K562 (cell line): ENCODE results near the gene WDCP. TPM values are rescaled to one million over a fixed set of nuclear protein-coding genes. Genes with fewer than 3 reads are reported as not detected.

Experiments
- BDP1 ChIP-seq: IDR thresholded peaks from 3 replicates; pipeline ENCODE4 v1.6.1; 2011; ENCODE audit not compliant: insufficient read length, insufficient read depth
- BMI1 ChIP-seq: fragments of 150-350 bp; IDR thresholded peaks from 2 replicates; pipeline ENCODE4 v1.6.1; 2014; ENCODE audit warnings: low read length
- CBX1 ChIP-seq: sonication (generic); IDR thresholded peaks from 2 replicates; pipeline ENCODE4 v1.6.1; 2016; ENCODE audit warnings: antibody characterized with exemption, low read depth, mild to moderate bottlenecking
- CEBPG ChIP-seq, 3 experiments: fragments of 200-800 bp in 1 of 3; sonication (Bioruptor generic) in 1 of 3; sonication (generic) in 1 of 3; formaldehyde crosslinking in 1 of 3; IDR thresholded peaks in 2 of 3; conservative IDR thresholded peaks in 1 of 3; 2 replicates each; pipeline versions ENCODE4 v1.6.1 to v1.8.0; 2016 to 2022; ENCODE audit warnings: missing compliant biosample characterization in 2 of 3, missing genetic modification characterization in 2 of 3, mild to moderate bottlenecking in 1 of 3, missing genetic modification reagents in 1 of 3
- E4F1 ChIP-seq: fragments of 250-450 bp; sonication (Bioruptor Pico); IDR thresholded peaks from 2 replicates; pipeline ENCODE4 v1.5.0; 2021; ENCODE audit warnings: mild to moderate bottlenecking, borderline replicate concordance
- ETV6 ChIP-seq, 3 experiments: fragments of 150-350 bp in 1 of 3; sonication (generic) in 1 of 3; formaldehyde crosslinking in 1 of 3; IDR thresholded peaks; 2 replicates each; pipeline versions ENCODE4 v1.6.1 to v1.8.0; 2014 to 2022; ENCODE audit warnings: borderline replicate concordance in 2 of 3, low read depth in 2 of 3, antibody characterized with exemption in 1 of 3, low read length in 1 of 3, mild to moderate bottlenecking in 1 of 3, missing genetic modification reagents in 1 of 3
- HDAC2 ChIP-seq: fragments of 450-650 bp; IDR thresholded peaks from 2 replicates; pipeline ENCODE4 v1.6.1; 2016; ENCODE audit warnings: mild to moderate bottlenecking
- JUND ChIP-seq, 2 experiments: IDR thresholded peaks; 2 replicates in 1 of 2; 3 replicates in 1 of 2; pipeline ENCODE4 v1.6.1; 2011; ENCODE audit warnings: borderline replicate concordance in 2 of 2, low read depth in 2 of 2, low read length in 2 of 2, improper control_type of control experiment in 1 of 2, missing biosample characterization in 1 of 2, missing genetic modification characterization in 1 of 2, missing genetic modification reagents in 1 of 2
- MAFK ChIP-seq: IDR thresholded peaks from 2 replicates; pipeline ENCODE4 v1.6.1; 2011; ENCODE audit warnings: low read length, improper control_type of control experiment
- NCOA4 ChIP-seq: fragments of 450-650 bp; IDR thresholded peaks from 2 replicates; pipeline ENCODE4 v1.6.1; 2018; ENCODE audit warnings: mild to moderate bottlenecking; ENCODE audit not compliant: partially characterized antibody
- PATZ1 ChIP-seq: fragments of 250-450 bp; sonication (Bioruptor Pico); IDR thresholded peaks from 2 replicates; pipeline ENCODE4 v1.5.0; 2020; ENCODE audit warnings: mild to moderate bottlenecking, borderline replicate concordance
- PHTF2 ChIP-seq: fragments of 250-450 bp; sonication (Bioruptor Pico); IDR thresholded peaks from 2 replicates; pipeline ENCODE4 v1.5.0; 2021; ENCODE audit warnings: mild to moderate bottlenecking
- SP1 ChIP-seq: sonication (generic); formaldehyde crosslinking; IDR thresholded peaks from 2 replicates; pipeline ENCODE4 v1.8.1; 2022; ENCODE audit warnings: mild to moderate bottlenecking, missing genetic modification reagents
- ZNF197 ChIP-seq: fragments of 200-800 bp; sonication (Bioruptor generic); IDR thresholded peaks from 2 replicates; pipeline ENCODE4 v1.6.1; 2016; ENCODE audit warnings: low read depth, missing genetic modification characterization, missing compliant biosample characterization
- ZNF316 ChIP-seq: fragments of 450-650 bp; IDR thresholded peaks from 2 replicates; pipeline ENCODE4 v1.6.1; 2016
- ZNF518B ChIP-seq: fragments of 250-450 bp; sonication (Bioruptor Pico); IDR thresholded peaks from 2 replicates; pipeline ENCODE4 v1.5.0; 2021; ENCODE audit warnings: mild to moderate bottlenecking, moderate library complexity
- ZNF696 ChIP-seq: fragments of 250-450 bp; sonication (Bioruptor Pico); conservative IDR thresholded peaks from 2 replicates; pipeline ENCODE4 v1.4.0; 2020; ENCODE audit warnings: mild to moderate bottlenecking, moderate library complexity
- polyA plus RNA-seq, 8 experiments: library from polyadenylated mRNA; depleted of rRNA in 4 of 8; stranded (reverse) in 5 of 8; unstranded in 3 of 8; fragments of >200 nt; fragmentation: Nextera tagmentation in 2 of 8; fragmentation: Illumina TruSeq in 1 of 8; extraction: Ambion mirVana in 2 of 8; extraction: Trizol in 1 of 8; gene quantifications; 2 replicates each; pipeline versions ENCODE4 v1.2.1 to v1.2.3, GENCODE V29; 2011 to 2014; ENCODE audit warnings: inconsistent platforms in 1 of 8, missing spikeins in 1 of 8
- total RNA-seq, 7 experiments: library from RNA; depleted of rRNA in 6 of 7; stranded (reverse); fragments of >200 nt in 6 of 7; fragmentation: Illumina TruSeq in 2 of 7; extraction: Trizol in 2 of 7; gene quantifications; 2 replicates each; pipeline versions ENCODE4 v1.2.1 to v1.2.3, GENCODE V29; 2011 to 2021; ENCODE audit warnings: low replicate concordance in 1 of 7

The WDCP gene
- total and polyA plus RNA-seq, 9 of the 15 experiments (the other 6 are each of a cell fraction or from before 2014, with no cell fraction given), result 10.1 to 41.4 (median 21.8) TPM

GRCh38 chr2:24084386-24085199, 37.4 kb upstream of the WDCP start, which contains the start of gene TP53I3 (continued):
- no peak for TF ChIP-seq ETV6 (IDR thresholded peaks at IDR 0.05; ENCODE audit: borderline replicate concordance in 1 of 2, low read depth in 2 of 2, low read length in 1 of 2)
- no peak for TF ChIP-seq ETV6 (CRISPR knock-in tag; IDR thresholded peaks at IDR 0.05; ENCODE audit: borderline replicate concordance)
- TF ChIP-seq E4F1, result no peak
- TF ChIP-seq BMI1, result no peak
- TF ChIP-seq PHTF2 (CRISPR knock-in tag), result no peak
- TF ChIP-seq HDAC2, result no peak
- TF ChIP-seq ZNF316, result no peak
- no peak for TF ChIP-seq MAFK
- TF ChIP-seq ZNF197, result no peak
- peak; percentile 61; the same call in 1 of the 2 replicates for TF ChIP-seq CBX1
- TF ChIP-seq ZNF696, result no peak
- TF ChIP-seq SP1 (CRISPR knock-in tag), result peak; percentile 84; the same call in 1 of the 2 replicates
- TF ChIP-seq BDP1, result no peak
- no peak for TF ChIP-seq CEBPG (CRISPR knock-in tag; IDR thresholded peaks at IDR 0.05)
- TF ChIP-seq CEBPG (tag; conservative IDR thresholded peaks at IDR 0.05 in 1 of 2, IDR thresholded peaks at IDR 0.05 in 1 of 2), result no peak
- no peak for TF ChIP-seq NCOA4
- no peak for TF ChIP-seq ZNF518B (CRISPR knock-in tag)
- no peak for TF ChIP-seq PATZ1 (CRISPR knock-in tag)
- TF ChIP-seq JUND (IDR thresholded peaks at IDR 0.05; ENCODE audit: borderline replicate concordance, low read depth, low read length), result peak; percentile 23; the same call in 1 of the 2 replicates
- TF ChIP-seq JUND (tag; IDR thresholded peaks at IDR 0.05; ENCODE audit: borderline replicate concordance, low read depth, low read length), result no peak
